ENCODE measurements around the gene GPR68.
A peak's percentile ranks its signal among the peaks of the same experiment; 100 is the strongest.

Gene GPR68, protein sequence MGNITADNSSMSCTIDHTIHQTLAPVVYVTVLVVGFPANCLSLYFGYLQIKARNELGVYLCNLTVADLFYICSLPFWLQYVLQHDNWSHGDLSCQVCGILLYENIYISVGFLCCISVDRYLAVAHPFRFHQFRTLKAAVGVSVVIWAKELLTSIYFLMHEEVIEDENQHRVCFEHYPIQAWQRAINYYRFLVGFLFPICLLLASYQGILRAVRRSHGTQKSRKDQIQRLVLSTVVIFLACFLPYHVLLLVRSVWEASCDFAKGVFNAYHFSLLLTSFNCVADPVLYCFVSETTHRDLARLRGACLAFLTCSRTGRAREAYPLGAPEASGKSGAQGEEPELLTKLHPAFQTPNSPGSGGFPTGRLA

DNA sequence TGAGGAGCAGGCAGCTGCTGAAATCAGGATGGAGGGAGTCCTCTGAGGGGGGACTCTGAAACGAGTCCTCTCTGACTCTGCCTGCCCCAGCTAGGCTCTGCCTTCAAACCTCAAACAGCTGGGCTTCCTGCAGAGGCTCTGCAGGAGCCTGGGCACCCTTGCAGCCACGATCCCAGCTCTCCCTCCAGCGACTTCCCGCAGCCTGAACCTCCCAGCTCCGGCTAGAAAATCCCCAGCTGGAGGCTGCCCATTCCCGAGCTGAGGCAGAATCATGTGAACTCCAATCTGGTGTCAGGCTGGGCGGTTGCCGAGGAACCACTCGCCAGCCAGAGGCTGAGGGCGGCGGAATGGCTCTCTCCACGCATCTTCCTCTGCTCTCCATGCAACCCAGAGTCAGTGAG, at the start of gene GPR68:
Gene GPR68 (minus strand): TSS at position 204 of the 401 bp plus-strand sequence. CDS start 9,654 bp downstream, outside the sequence.
- peak in 21 of 56 donors; percentile 8 to 55 (median 29) for DNase-seq

DNA sequence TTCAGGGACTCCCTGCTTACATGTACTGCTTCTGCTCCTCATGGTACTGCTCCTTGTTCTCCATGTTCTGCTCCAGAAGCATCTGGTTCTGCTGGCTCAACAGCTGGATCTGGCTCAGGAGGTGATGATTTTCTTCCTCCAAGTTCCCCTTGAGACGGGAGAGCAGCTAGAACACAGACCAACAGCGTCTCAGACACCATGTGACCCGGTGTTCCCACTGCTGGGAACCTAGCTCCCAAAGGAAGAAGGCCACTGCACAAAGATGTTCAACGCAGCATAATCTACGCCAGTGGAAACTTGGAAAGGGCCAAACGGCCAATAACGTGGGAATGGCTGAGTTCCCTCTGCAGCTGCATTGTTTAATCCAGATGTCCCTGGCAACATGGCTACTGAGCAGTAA, 49.6 kb upstream of the GPR68 start:
- DNase-seq = no peak

DNA sequence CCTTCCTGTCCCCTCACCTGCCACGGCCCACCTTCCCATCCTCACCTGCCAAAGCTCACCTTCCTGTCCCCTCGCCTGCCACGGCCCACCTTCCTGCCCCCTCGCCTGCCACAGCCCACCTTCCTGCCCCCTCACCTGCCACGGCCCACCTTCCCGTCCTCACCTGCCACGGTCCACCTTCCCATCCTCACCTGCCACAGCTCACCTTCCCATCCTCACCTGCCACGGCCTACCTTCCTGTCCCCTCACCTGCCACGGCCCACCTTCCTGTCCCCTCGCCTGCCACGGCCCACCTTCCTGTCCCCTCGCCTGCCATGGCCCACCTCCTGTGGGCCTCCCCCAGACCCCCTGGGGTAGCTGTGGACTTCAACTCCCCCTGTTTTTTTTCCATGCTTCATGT, 48.8 kb upstream of the GPR68 start:
- DNase-seq = peak in 3 of 56 donors; percentile 16 to 33 (median 25)

DNA sequence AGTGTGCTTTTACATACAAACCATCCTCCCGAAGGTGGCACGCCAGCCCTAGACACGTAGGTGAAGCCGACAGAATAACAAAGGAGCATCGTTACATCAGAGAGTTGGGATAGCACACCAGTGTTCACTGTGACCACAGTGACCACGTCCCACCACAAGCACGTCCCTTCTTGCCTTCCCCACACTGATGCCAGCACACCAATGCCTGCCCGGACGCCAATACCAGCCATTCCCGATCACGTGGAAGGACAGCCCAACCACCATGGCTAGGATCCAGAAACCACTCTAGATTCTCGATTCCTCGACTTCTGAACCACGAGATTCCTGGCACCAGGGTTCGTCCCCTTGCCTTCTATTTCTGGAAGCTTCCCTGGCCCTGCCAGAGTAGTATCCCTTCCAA, 48.0 kb upstream of the GPR68 start:
- no peak for DNase-seq

DNA sequence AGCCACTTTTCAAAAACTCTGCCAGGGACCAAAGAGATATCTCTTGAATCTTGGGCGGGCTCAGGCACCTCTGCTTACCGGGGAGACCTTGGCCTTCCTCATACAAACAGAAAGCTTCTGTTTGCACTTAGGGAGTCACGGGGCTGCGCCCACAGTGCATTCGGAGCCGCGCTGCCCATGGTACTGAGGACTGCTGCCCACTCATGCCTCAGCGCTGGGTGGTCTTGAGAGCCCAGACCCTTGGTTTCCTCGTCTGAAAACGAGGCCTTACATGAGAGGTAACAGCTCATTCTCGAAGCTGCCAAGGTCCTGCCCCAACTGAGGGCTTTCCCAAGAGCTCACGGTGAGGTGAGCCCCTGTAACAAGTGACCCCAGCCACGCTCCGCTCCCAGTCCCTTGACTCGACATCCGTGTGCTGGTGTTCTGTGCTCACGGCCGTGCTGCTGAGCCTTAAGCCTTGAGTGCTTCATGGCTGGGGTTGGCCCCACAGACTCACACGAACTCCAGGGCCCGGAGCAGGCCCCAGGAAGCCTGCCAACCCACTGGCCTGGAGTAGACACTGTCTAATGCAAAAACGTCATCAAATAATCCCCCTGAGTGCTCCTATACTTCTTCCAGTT, 47.4 kb upstream of the GPR68 start:
- DNase-seq = no peak

DNA sequence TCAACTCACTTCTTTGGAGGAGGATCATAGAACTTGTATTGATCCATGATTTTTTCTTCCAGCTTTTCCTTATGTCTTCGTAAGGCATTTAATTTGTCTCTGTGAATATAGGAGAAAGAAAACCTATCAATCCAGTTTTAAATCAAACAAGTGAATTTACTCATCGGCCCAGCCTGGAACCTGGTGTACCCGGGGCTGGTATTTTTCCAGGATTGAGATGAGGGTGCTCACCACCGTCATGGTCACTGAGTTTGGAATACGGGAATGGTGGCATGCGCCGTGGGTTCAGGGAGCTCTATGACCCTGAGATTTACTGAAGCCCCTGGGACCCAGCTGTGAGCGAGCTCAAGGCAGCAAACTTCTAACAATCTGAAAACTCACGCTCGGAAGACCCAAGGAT, 46.5 kb upstream of the GPR68 start:
- DNase-seq = no peak

DNA sequence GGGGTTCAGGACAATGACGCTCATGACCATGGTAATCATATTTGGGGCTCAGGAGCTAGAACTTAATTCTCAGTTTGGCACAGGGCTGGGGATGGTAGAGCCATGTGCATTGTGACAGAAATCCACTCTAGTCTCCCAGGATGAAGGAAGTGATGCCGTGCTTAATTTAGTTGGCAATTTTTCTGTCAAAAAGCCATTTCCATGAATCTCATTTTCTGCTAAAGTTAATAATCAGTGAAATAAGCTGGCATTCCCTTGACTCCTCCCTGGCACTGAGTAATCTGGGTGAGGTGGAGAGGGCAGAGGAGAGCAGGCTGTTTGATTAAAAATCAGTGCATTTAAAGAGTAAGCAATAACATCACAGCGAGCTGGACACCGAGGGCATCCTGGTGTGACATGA, 45.0 kb upstream of the GPR68 start:
- peak in 3 of 56 donors; percentile 16 to 47 (median 33) for DNase-seq

DNA sequence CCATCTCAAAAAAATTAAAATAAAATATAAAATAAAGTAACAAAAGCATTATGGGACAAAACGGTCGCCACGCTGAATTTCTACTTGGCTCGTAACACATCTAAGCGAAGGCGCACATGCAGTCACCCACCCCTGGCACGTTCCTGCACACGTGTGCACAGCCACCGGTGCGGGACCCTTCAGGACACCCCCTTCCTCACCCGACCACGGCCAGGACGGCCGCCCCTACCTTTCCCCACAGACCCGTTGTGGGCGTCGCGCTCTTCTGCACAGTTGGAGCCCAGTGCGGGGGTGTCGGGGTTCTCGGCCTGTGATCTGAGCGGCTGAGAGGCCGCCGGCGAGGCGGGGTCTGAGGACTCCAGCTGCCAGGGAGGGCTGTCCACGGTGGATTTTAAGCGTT, 44.4 kb upstream of the GPR68 start:
- DNase-seq = no peak

DNA sequence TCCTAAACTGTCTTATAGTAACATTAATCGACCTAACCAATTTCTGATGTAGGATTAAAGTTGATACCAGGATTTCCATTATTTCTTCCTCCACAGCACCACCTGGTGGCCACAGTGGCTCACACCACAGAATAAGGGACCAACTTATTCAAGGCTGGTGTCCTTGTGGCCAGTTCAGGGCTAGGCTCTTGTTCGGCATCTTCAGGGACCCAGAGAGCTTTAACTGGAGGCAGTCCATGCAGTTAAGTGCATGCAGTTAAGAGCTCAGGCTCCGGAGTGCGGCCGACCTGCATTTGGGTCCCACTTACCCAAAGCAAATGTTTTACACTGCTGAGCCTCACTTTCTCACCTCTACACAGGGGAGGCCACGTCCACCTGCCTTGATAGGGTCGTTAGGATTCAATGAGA, 42.0 kb upstream of the GPR68 start:
- DNase-seq = peak in 42 of 56 donors; percentile 4 to 85 (median 42)

DNA sequence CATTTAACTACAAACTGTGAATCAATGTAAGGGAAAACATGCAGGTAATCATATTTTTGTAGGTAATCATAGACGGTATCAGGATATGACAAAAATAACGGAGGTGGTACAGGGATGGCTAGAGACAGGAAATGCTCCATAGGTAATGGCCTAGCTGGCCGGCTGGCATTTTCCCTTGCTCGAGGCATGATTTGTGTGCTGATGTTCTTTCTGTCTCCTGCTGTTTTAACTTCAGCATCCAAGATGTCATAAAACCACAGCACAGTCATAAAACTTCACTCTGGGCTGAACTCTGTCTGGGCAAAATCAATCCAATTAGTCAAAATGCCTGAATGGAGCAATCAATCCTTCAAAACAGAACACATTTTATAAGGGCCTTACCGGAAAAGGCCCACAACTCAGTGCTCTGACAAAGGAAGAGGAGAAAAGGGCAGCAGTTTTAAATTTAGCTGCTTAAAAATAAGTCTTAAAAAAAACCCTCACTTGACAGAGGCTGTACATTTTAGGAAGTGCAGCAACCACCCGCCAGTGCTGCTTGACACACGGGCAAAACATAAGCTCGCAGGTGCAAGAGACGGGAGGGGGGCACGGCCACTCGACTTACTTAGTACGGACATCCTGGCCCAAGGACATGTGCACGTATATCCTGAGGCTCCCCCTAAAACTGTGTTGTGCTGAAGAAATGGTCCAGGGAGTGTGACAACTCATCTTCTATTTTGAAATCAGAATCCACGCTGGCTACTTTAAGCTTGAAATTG, 40.5 kb upstream of the GPR68 start:
- no peak for DNase-seq

DNA sequence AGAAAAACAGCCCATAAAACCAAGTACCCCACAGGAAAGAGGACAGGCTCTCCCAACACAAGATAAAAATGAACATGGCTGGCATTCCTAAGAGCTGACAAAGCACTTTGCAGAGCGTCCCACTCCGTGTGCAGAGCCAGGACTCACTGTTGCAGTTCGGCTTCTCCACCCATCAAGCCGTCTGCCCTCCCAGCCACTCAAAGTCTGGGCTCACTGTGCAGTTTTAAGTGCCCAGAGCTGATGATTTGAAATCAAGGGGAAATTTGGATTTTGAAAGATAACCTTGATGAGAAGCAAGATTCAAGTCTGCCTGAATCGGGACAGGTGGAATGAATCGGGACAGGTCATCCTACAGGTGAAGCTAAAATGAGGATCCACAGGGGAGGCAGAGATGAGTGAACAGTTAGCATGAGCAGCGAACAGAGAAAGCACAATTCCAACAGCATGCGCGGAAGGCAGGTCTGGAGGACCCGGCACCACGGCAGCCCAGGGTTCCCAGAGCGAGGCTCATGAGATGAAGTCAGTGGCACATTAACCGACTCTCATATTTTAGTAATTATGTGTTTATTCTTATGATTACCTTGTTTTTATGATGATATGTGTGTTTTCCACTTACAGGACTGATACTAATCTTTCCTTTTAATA, 39.8 kb upstream of the GPR68 start:
- DNase-seq = no peak

DNA sequence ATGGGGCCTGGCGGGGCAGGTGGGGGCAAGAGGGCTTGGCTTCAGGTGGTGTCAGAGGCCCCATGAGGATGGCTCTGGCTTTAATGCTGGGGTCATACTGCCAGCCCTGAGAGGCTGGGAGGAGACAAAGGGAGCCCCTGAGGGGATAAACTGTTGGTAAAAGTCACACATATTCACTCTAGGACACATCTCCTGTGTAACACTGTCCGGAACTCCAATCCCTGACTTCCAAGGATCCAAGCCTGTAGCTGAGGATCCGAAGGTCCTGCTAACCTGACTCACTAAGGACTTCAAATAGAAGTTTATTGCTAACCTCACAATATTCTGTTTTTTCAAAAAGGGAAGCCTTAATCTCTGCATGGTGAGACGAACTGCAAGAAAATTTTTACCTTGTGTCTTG, 39.2 kb upstream of the GPR68 start:
- DNase-seq = no peak

DNA sequence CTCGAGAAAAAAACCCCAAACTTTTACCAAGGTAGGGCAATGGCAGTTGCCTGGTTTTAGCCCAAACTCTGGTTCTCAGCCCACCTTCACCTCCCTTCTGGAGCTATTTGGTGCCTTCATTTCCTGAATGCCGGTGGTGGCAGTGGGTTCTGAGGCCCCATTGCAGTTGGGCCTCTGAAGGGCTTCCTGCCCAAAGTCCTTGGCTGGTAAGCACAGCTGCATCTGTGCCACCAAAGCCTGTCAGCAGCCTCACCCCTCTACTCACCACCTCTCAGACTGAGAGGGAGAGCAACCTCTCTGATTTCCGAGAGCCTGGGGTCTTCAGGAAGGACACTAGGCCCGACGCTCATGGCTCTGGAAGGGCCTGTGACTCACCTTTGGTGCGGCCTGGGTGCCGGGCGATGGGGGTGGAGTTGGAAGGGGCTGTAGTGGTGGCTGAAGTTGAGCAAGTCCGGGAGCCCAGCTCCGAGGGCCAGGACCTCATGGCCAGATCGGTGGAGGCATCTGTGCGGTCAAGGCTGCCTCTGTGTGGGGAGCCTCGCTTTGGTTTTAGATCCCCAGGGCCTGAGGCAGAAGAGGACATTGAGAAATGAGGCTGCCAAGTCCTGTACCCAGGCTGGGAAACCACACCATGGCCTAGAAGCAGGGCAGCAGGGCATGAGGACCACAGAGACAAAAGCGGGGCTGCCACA, 38.6 kb upstream of the GPR68 start:
- no peak for DNase-seq

DNA sequence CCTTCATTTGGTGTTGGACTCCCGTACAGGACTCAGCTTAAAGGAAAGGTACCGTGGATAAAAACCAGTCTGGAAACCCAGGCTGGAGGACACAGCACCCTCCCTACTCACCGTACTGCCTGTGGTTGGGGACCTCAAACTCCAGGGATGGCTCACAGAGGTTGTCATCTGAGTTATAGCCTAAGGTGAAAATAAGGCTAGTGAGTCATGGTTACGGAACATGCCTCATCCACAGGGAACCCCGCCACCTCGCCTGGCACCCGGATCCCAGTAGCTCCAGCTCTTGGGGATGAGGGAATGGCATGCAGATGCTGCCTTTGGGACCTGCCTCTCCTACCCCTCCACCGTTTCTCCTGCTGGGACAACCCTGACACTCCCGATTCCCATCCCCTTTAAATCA, 36.8 kb upstream of the GPR68 start:
- no peak for DNase-seq

DNA sequence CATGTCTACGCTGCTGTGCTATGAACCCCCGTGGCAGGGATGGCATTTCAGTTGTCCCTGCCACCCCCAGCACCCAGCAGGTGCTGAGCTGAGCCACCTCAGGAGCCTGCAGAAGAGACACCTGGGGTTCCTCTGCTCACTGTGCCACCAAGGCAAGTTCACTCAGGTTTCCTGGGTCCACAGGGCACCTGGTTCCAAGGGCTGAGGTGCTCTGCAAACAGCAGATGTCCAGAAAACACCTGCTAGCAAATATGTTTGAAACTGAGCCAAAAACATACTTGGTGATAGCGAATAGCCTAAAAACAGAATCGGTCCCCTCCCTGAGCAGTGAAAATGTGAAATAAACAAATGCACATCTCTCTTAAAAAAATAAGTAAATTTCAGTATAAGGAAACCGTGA, 35.6 kb upstream of the GPR68 start:
- DNase-seq = no peak

DNA sequence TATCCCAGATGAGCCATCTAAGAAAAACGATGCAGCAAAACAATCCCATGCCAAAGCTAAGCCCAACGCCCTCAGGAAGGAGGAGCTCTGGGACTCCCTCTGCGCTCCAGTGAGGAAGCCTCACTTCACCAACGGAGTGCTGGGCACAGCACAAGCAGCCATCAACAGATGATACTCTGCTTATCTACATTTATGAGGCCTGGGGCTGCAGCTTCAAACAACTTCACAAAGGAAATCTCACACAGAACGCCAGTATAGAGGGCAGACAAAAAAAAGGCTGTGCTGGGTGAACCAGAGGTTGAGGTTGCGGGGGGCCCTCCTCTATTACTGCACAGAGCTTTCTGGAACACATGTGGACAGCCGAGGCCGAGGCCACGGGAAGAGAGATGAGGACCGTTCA, 34.9 kb upstream of the GPR68 start:
- DNase-seq = no peak

DNA sequence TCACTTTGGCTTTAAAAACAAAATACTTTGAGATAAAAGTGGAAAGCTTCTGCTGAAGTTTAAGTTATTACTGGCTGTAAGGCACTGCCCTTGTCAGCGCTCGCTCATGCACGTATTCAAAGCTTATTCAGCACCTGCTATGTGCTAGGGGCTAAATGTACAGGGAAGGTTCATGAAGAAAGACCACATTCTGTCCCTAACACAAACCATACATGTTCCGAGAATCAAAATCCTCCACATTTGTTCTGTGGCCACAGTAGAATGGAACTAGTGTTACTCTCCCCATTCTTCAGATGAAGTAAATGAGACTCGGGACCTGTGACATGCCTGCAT, 33.8 kb upstream of the GPR68 start:
- DNase-seq = no peak

DNA sequence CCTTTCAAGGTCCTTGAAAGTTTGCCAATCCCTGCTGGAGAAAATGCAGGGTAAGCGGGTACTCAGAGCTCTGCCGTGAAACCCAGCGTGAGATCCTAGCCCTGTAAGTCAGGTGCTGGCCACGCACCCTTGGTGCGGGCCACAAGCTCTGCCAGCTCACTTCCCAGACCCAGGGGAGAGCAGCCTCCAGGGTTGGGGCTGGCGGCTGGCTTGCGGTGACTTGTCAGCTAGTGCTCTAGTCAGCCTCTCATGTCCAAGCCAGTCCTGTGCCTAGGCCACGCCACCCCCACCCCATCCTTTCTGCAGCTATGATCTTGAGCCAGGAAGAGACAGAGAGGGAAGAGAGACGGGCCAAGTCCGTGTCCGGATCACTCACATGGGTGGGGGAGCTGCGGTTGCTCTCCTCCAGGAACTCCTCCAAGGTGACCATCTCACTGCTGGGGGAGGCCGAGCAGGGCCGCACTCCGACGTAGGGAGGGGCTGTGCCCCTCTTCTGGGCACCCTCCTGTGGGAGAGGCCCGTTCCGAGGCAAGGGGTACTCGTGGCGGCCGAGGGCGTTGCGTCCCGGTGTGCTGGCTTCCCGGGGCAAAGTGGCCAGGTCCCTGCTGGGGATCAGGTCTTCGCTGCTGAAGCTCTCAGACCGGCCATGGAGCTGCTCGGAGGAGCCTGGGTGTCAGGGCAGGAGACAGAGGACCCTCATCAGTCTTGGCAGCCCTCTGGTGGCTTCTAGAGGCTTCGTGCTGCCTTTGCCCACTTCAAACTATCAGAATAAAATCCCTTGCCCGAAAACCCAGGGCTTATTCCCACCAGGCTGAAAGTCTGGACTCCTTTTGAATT, 33.3 kb upstream of the GPR68 start:
- DNase-seq = no peak

DNA sequence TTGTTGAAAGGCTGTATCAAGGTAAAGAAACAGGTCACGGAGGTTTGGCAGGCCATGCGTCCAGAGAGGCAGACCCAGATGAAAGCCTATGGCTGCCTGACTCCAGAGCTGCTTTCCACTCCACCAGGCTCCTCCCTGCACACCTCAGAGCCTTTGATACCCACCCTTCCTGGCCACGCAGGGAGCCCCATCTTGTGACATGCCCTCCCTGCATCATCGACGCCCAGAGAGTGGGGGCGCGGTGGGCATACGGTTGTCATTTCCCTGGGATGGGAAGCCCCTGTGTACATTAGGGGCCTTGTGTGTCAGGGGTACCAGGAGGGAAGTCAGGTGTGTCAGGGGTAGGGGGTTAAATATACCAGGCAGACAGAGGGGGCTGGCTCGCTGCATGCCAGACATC, 30.3 kb upstream of the GPR68 start:
- no peak for DNase-seq

DNA sequence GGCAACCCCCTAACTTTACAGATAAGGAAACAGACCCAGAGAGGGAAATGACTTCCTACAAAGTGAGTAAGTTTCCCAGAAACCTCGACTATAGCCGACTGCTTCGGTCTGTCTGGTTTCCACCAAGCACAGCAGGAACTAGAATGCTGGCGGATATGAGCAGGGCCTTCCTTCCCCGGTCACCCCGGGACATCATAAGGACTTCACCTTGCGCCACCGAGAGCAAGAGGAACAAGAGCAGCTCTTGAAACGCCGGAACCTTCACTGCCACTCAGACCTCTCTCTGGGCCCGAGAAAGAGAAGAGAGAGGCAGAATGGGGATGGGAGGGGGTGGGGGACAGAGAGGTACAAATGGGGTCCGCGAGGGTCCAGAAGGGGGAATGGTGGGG, 29.4 kb upstream of the GPR68 start:
- DNase-seq = no peak
